B cell (primary cell): ENCODE data around the gene MOCS2. TPM values are rescaled to one million over a fixed set of nuclear protein-coding genes. Genes with fewer than 3 reads are reported as not detected.

Source experiments
- ATAC-seq: fragments of 200-7000 bp; cut with Tn5 transposase; one replicate; pipeline ENCODE4 v1.10.0; 2021; ENCODE audit warnings: low read depth, mild to moderate bottlenecking, moderate number of reproducible peaks, moderate library complexity
- CTCF ChIA-PET: fragments of 350-600 bp; sonication (Branson Sonifier 250); formaldehyde crosslinking; loops from one replicate; lab custom pipeline; 2021; ENCODE audit warnings: antibody characterized with exemption, inconsistent platforms; lab: Charles Lee
- POLR2A ChIA-PET: fragments of 350-600 bp; sonication (Branson Sonifier 250); formaldehyde crosslinking; loops from one replicate; lab custom pipeline; 2021; ENCODE audit warnings: antibody characterized with exemption; lab: Charles Lee
- DNase-seq: peaks from one replicate; pipeline ENCODE4 v3.0.0; 2013
- H2AFZ ChIP-seq: 2 replicates; pipeline ENCODE4 v1.6.1; 2012; ENCODE audit warnings: mild to moderate bottlenecking, low read depth, low read length; ENCODE audit not compliant: insufficient read depth, poor library complexity, severe bottlenecking
- H3K27ac ChIP-seq, 2 donors: 1 replicate in 1 of 2; 2 replicates in 1 of 2; pipeline ENCODE4 v1.5.1; 2012 to 2013; ENCODE audit warnings: low read length in 2 of 2, mild to moderate bottlenecking in 2 of 2, moderate library complexity in 1 of 2
- H3K27me3 ChIP-seq, 4 experiments: fragments of 200-600 bp in 1 of 4; sonication (generic) in 1 of 4; replicated peaks in 1 of 4; 1 replicate in 2 of 4; 2 replicates in 2 of 4; pipeline versions ENCODE4 v1.6.1 to v1.7.0; 2013 to 2016; ENCODE audit warnings: low read length in 3 of 4, mild to moderate bottlenecking in 2 of 4, mixed read lengths in 1 of 4, moderate library complexity in 1 of 4; ENCODE audit not compliant: insufficient read depth in 4 of 4, control insufficient read depth in 3 of 4; ENCODE audit errors: control extremely low read depth in 1 of 4
- H3K36me3 ChIP-seq, 2 experiments: replicated peaks in 1 of 2; 1 replicate in 1 of 2; 2 replicates in 1 of 2; pipeline versions ENCODE4 v1.6.1 to v1.7.1; 2013; ENCODE audit warnings: low read length in 1 of 2; ENCODE audit not compliant: insufficient read depth in 2 of 2, control insufficient read depth in 1 of 2; ENCODE audit errors: control extremely low read depth in 1 of 2, extremely low read depth in 1 of 2
- H3K4me1 ChIP-seq, 2 donors: fragments of 200-600 bp in 1 of 2; sonication (generic) in 1 of 2; 1 replicate in 1 of 2; 2 replicates in 1 of 2; pipeline versions ENCODE4 v1.5.1 to v1.6.1; 2013 to 2017; ENCODE audit warnings: low read length in 2 of 2; ENCODE audit not compliant: control insufficient read depth in 2 of 2, insufficient read depth in 2 of 2
- H3K4me2 ChIP-seq: replicated peaks from 2 replicates; pipeline ENCODE3; 2012; ENCODE audit warnings: mild to moderate bottlenecking, low read depth, low read length; ENCODE audit not compliant: poor library complexity, severe bottlenecking
- H3K4me3 ChIP-seq, 5 experiments: fragments of 200-600 bp in 1 of 5; sonication (generic) in 1 of 5; 1 replicate in 3 of 5; 2 replicates in 2 of 5; pipeline versions ENCODE4 v1.5.1 to v1.7.0; 2011 to 2016; ENCODE audit warnings: low read length in 4 of 5, mild to moderate bottlenecking in 4 of 5, low read depth in 2 of 5, control low read depth in 1 of 5, moderate library complexity in 1 of 5; ENCODE audit not compliant: insufficient read depth in 1 of 5; ENCODE audit errors: control extremely low read depth in 1 of 5, extremely low read depth in 1 of 5
- H3K79me2 ChIP-seq: fragments of 200-600 bp; sonication (generic); one replicate; pipeline ENCODE4 v1.6.0; 2016; ENCODE audit warnings: low read length; ENCODE audit not compliant: control insufficient read depth, insufficient read depth
- H3K9ac ChIP-seq: fragments of 200-600 bp; sonication (generic); 2 replicates; pipeline ENCODE4 v1.6.1; 2017; ENCODE audit warnings: mild to moderate bottlenecking, low read length, moderate library complexity
- H3K9me3 ChIP-seq, 3 donors: one replicate each; pipeline versions ENCODE4 v1.6.1 to v1.7.1; 2013; ENCODE audit warnings: low read length in 2 of 3; ENCODE audit not compliant: control insufficient read depth in 2 of 3, insufficient read depth in 1 of 3; ENCODE audit errors: control extremely low read depth in 1 of 3
- H4K20me1 ChIP-seq: 2 replicates; pipeline ENCODE4 v1.6.0; 2012; ENCODE audit warnings: mild to moderate bottlenecking, low read length; ENCODE audit not compliant: insufficient read depth, control insufficient read depth, poor library complexity, severe bottlenecking
- H3K27ac Mint-ChIP-seq: one replicate; pipeline ENCODE4 v1.8.0; 2021; ENCODE audit warnings: mixed read lengths
- H3K27me3 Mint-ChIP-seq: one replicate; pipeline ENCODE4 v1.8.0; 2021; ENCODE audit warnings: mixed read lengths
- H3K4me1 Mint-ChIP-seq: one replicate; pipeline ENCODE4 v1.8.0; 2021; ENCODE audit warnings: mixed read lengths
- H3K4me3 Mint-ChIP-seq: one replicate; pipeline ENCODE4 v1.8.0; 2021; ENCODE audit warnings: mixed read lengths
- H3K9me3 Mint-ChIP-seq: one replicate; pipeline ENCODE4 v1.8.0; 2022; ENCODE audit warnings: mixed read lengths; ENCODE audit not compliant: insufficient read depth
- CTCF ChIP-seq: fragments of 200-600 bp; IDR thresholded peaks from one replicate; pipeline ENCODE4 v1.8.0; 2022; ENCODE audit warnings: antibody characterized with exemption, mild to moderate bottlenecking
- EZH2 ChIP-seq: IDR thresholded peaks from 2 replicates; pipeline ENCODE4 v1.6.1; 2012; ENCODE audit warnings: borderline replicate concordance, low read depth, mild to moderate bottlenecking, moderate library complexity, low read length; ENCODE audit not compliant: insufficient read depth, poor library complexity, severe bottlenecking
- WGBS: methylation state at CpG from one replicate; pipeline ENCODE4 v1.1.5; 2013; ENCODE audit warnings: missing lambda C conversion rate; ENCODE audit not compliant: insufficient coverage; 5-methylcytosine and 5-hydroxymethylcytosine counted together
- intact Hi-C: fragments of 100-400 bp; cut with micrococcal nuclease; formaldehyde crosslinking; loops from one replicate; pipeline ENCODE4 v1.10.0; 2022
- polyA plus RNA-seq: library from polyadenylated mRNA; depleted of rRNA; stranded (reverse); fragments of >200 nt; gene quantifications from 2 replicates; pipeline ENCODE4 v1.2.3, GENCODE V29; 2012
- total RNA-seq, 2 donors: library from RNA; stranded (reverse); fragments of 120-200 nt in 1 of 2; gene quantifications; 1 replicate in 1 of 2; 2 replicates in 1 of 2; pipeline versions ENCODE4 v1.2.3 to v1.2.4, GENCODE V29; 2013 to 2022

The MOCS2 gene
- total and polyA plus RNA-seq, 2 donors (not counting 1 experiment from before 2014, with no cell fraction given): 7.5 to 15.3 TPM

- Histone ChIP-seq H3K27ac (no peak overlapping the region), H3K9me3 (no peaks in the 10 kb centered on the region), H3K36me3 (peaks cover 8 to 40% of the 10 kb centered on the region in 2 experiments), H2AFZ (no peak overlapping the region), H3K27me3 (no peaks in the 10 kb centered on the region), H3K4me3 (no peak overlapping the region), H3K9ac (no peak overlapping the region), H3K79me2 (peaks cover 14% of the 10 kb centered on the region), H3K4me1 (peaks cover 9 to 11% of the 10 kb centered on the region in 2 donors), H3K4me2 (no peak overlapping the region), H4K20me1 (no peaks in the 10 kb centered on the region)
- ChIA-PET CTCF (interaction anchor here (1.0 to 4.6 kb wide), 3 partner anchors 9 to 10 kb away, joined by 4 to 37 read pairs (median 4); no protein-coding TSS in a partner anchor), POLR2A (no interaction called here)
- intact Hi-C loops: no loop called here
- ATAC-seq (no peak), DNase-seq (no peak)
- Mint-ChIP-seq H3K27ac (no peak overlapping the region), H3K4me3 (no peak overlapping the region), H3K4me1 (peaks cover 42% of the 10 kb centered on the region), H3K9me3 (no peaks in the 10 kb centered on the region), H3K27me3 (no peaks in the 10 kb centered on the region)
- TF ChIP-seq CTCF (no peak), EZH2 (no peak)
- no CpG with 5 or more reads among the region's 5 CpGs for WGBS
These were observed 3.8 kb downstream of the MOCS2 start for GRCh38 chr5:53105611-53106300.

- POLR2A ChIA-PET: no interaction called here
- Mint-ChIP-seq H3K4me1 (peaks cover 5% of the 10 kb centered on the region), H3K27me3 (no peaks in the 10 kb centered on the region), H3K27ac (no peak overlapping the region), H3K9me3 (no peaks in the 10 kb centered on the region), H3K4me3 (no peak overlapping the region)
- H3K27me3 ChIP-seq: no peaks in the 10 kb centered on the region
- H4K20me1 ChIP-seq: no peaks in the 10 kb centered on the region
- H3K27ac ChIP-seq: no peak overlapping the region
- CTCF ChIA-PET: interaction anchor here (1.2 kb wide), 1 partner anchor 9 kb away, joined by 3 read pairs; no protein-coding TSS in a partner anchor
- H3K4me3 ChIP-seq: no peak overlapping the region
- H3K9me3 ChIP-seq: no peaks in the 10 kb centered on the region
- H2AFZ ChIP-seq: no peak overlapping the region
- no peak for DNase-seq
- TF ChIP-seq CTCF (no peak), EZH2 (no peak)
- no peaks in the 10 kb centered on the region for H3K79me2 ChIP-seq
- ATAC-seq: no peak
- intact Hi-C loops: no loop called here
- no peak overlapping the region for H3K4me2 ChIP-seq
- H3K9ac ChIP-seq: no peak overlapping the region
- H3K4me1 ChIP-seq: no peaks in the 10 kb centered on the region
- WGBS: no CpG with 5 or more reads among the region's 2 CpGs
- H3K36me3 ChIP-seq: peaks cover 8 to 57% of the 10 kb centered on the region in 2 experiments
These were observed 9.0 kb downstream of the MOCS2 start for GRCh38 chr5:53100606-53101005.
